IPS-18a (cell line): Measurements from ENCODE around the gene NHS.

Source experiments
- H3K27ac ChIP-seq: one replicate; pipeline ENCODE4 v1.5.1; 2013; ENCODE audit warnings: low read length
- H3K27me3 ChIP-seq: one replicate; pipeline ENCODE4 v1.6.1; 2013; ENCODE audit warnings: mild to moderate bottlenecking, low read length; ENCODE audit not compliant: control insufficient read depth, insufficient read depth
- H3K36me3 ChIP-seq: one replicate; pipeline ENCODE4 v1.6.1; 2013; ENCODE audit warnings: low read depth, low read length; ENCODE audit not compliant: control insufficient read depth
- H3K4me1 ChIP-seq: one replicate; pipeline ENCODE4 v1.6.1; 2013; ENCODE audit warnings: low read depth, low read length; ENCODE audit not compliant: control insufficient read depth
- H3K4me3 ChIP-seq: one replicate; pipeline ENCODE4 v1.5.1; 2013; ENCODE audit warnings: low read length
- H3K9ac ChIP-seq: one replicate; pipeline ENCODE4 v1.6.1; 2013; ENCODE audit warnings: mild to moderate bottlenecking, low read length, moderate library complexity
- H3K9me3 ChIP-seq: one replicate; pipeline ENCODE4 v1.6.1; 2013; ENCODE audit warnings: low read depth, low read length; ENCODE audit not compliant: control insufficient read depth

NHS gene

GRCh38 chrX:17527922-17528321 is 152.9 kb downstream of the NHS start:
- H3K4me3 ChIP-seq = no peak overlapping the region
- H3K27me3 ChIP-seq = no peaks in the 10 kb centered on the region
- H3K27ac ChIP-seq = no peak overlapping the region
- H3K36me3 ChIP-seq = no peaks in the 10 kb centered on the region
- H3K9me3 ChIP-seq = no peaks in the 10 kb centered on the region
- peaks cover 43% of the 10 kb centered on the region for H3K4me1 ChIP-seq
- no peak overlapping the region for H3K9ac ChIP-seq

GRCh38 chrX:17529151-17529745 is 154.2 kb downstream of the NHS start:
- Histone ChIP-seq H3K27me3 (no peaks in the 10 kb centered on the region), H3K9me3 (no peaks in the 10 kb centered on the region)

GRCh38 chrX:17531500-17531899 is 156.5 kb downstream of the NHS start:
- Histone ChIP-seq H3K36me3 (no peaks in the 10 kb centered on the region), H3K9me3 (no peaks in the 10 kb centered on the region), H3K9ac (no peak overlapping the region), H3K4me1 (peaks cover 40% of the 10 kb centered on the region), H3K27me3 (no peaks in the 10 kb centered on the region), H3K27ac (no peak overlapping the region), H3K4me3 (no peak overlapping the region)

More at GRCh38 chrX:17529151-17529745, 154.2 kb downstream of the NHS start:
- no peak overlapping the region for H3K27ac ChIP-seq
- H3K36me3 ChIP-seq = no peaks in the 10 kb centered on the region
- H3K9ac ChIP-seq = no peak overlapping the region
- no peak overlapping the region for H3K4me3 ChIP-seq
- H3K4me1 ChIP-seq = peaks cover 43% of the 10 kb centered on the region

- peaks cover 27% of the 10 kb centered on the region for H3K4me1 ChIP-seq
- no peaks in the 10 kb centered on the region for H3K36me3 ChIP-seq
- no peaks in the 10 kb centered on the region for H3K27me3 ChIP-seq
- no peak overlapping the region for H3K9ac ChIP-seq
- H3K9me3 ChIP-seq = no peaks in the 10 kb centered on the region
- H3K4me3 ChIP-seq = no peak overlapping the region
- no peak overlapping the region for H3K27ac ChIP-seq
These were observed 160.2 kb downstream of the NHS start for GRCh38 chrX:17535229-17535628.

GRCh38 chrX:17537723-17538243 is 162.8 kb downstream of the NHS start:
- H3K9ac ChIP-seq = no peak overlapping the region
- no peak overlapping the region for H3K4me3 ChIP-seq
- H3K36me3 ChIP-seq = no peaks in the 10 kb centered on the region
- peaks cover 16% of the 10 kb centered on the region for H3K4me1 ChIP-seq
- H3K27ac ChIP-seq = no peak overlapping the region
- no peaks in the 10 kb centered on the region for H3K27me3 ChIP-seq
- H3K9me3 ChIP-seq = no peaks in the 10 kb centered on the region

- H3K36me3 ChIP-seq = no peaks in the 10 kb centered on the region
- H3K27me3 ChIP-seq = no peaks in the 10 kb centered on the region
- no peaks in the 10 kb centered on the region for H3K9me3 ChIP-seq
- H3K27ac ChIP-seq = no peak overlapping the region
- H3K4me3 ChIP-seq = no peak overlapping the region
- no peak overlapping the region for H3K9ac ChIP-seq
- H3K4me1 ChIP-seq = peaks cover 16% of the 10 kb centered on the region
These were observed 167.1 kb downstream of the NHS start for GRCh38 chrX:17542123-17542522.

GRCh38 chrX:17544821-17545220 is 169.8 kb downstream of the NHS start:
- peaks cover 27% of the 10 kb centered on the region for H3K4me1 ChIP-seq
- no peak overlapping the region for H3K4me3 ChIP-seq
- no peak overlapping the region for H3K27ac ChIP-seq
- no peaks in the 10 kb centered on the region for H3K27me3 ChIP-seq
- no peaks in the 10 kb centered on the region for H3K9me3 ChIP-seq
- H3K36me3 ChIP-seq = no peaks in the 10 kb centered on the region
- no peak overlapping the region for H3K9ac ChIP-seq

GRCh38 chrX:17546356-17546755 is 171.4 kb downstream of the NHS start:
- no peak overlapping the region for H3K4me3 ChIP-seq
- H3K36me3 ChIP-seq = no peaks in the 10 kb centered on the region
- no peaks in the 10 kb centered on the region for H3K9me3 ChIP-seq
- no peak overlapping the region for H3K27ac ChIP-seq
- no peaks in the 10 kb centered on the region for H3K27me3 ChIP-seq
- peaks cover 37% of the 10 kb centered on the region for H3K4me1 ChIP-seq
- H3K9ac ChIP-seq = no peak overlapping the region

GRCh38 chrX:17547658-17548057 is 172.7 kb downstream of the NHS start:
- no peaks in the 10 kb centered on the region for H3K9me3 ChIP-seq
- H3K9ac ChIP-seq = no peak overlapping the region
- H3K4me1 ChIP-seq = peaks cover 39% of the 10 kb centered on the region
- H3K27ac ChIP-seq = no peak overlapping the region
- H3K36me3 ChIP-seq = no peaks in the 10 kb centered on the region
- no peak overlapping the region for H3K4me3 ChIP-seq
- H3K27me3 ChIP-seq = no peaks in the 10 kb centered on the region

- Histone ChIP-seq H3K9me3 (no peaks in the 10 kb centered on the region), H3K27ac (no peak overlapping the region), H3K4me1 (peaks cover 48% of the 10 kb centered on the region)
These were observed 174.2 kb downstream of the NHS start for GRCh38 chrX:17549107-17549651.

GRCh38 chrX:17550011-17550410 is 175.0 kb downstream of the NHS start:
- H3K4me3 ChIP-seq = no peak overlapping the region
- no peaks in the 10 kb centered on the region for H3K9me3 ChIP-seq
- H3K27me3 ChIP-seq = no peaks in the 10 kb centered on the region
- no peak overlapping the region for H3K27ac ChIP-seq
- H3K4me1 ChIP-seq = peaks cover 48% of the 10 kb centered on the region
- no peaks in the 10 kb centered on the region for H3K36me3 ChIP-seq
- no peak overlapping the region for H3K9ac ChIP-seq

More at GRCh38 chrX:17549107-17549651, 174.2 kb downstream of the NHS start:
- peak overlapping the region; percentile 31 for H3K4me3 ChIP-seq
- H3K27me3 ChIP-seq = no peaks in the 10 kb centered on the region
- H3K36me3 ChIP-seq = no peaks in the 10 kb centered on the region
- H3K9ac ChIP-seq = no peak overlapping the region

- Histone ChIP-seq H3K4me3 (no peak overlapping the region), H3K27me3 (no peaks in the 10 kb centered on the region), H3K27ac (no peak overlapping the region), H3K9ac (no peak overlapping the region), H3K36me3 (no peaks in the 10 kb centered on the region), H3K4me1 (peaks cover 48% of the 10 kb centered on the region), H3K9me3 (no peaks in the 10 kb centered on the region)
These were observed 177.1 kb downstream of the NHS start for GRCh38 chrX:17552044-17552650.
